Measurements from ENCODE around the gene DNPEP.

- TF ChIP-seq EZH2 (IDR thresholded peaks at IDR 0.05; ENCODE audit: low read depth, unreplicated experiment): no peak
- no peak for TF ChIP-seq CTCF (conservative IDR thresholded peaks at IDR 0.05; ENCODE audit: low read depth in 2 of 2)
- no peak for TF ChIP-seq JUNB (IDR thresholded peaks at IDR 0.05; ENCODE audit: unreplicated experiment)
- no peak for TF ChIP-seq POLR2AphosphoS5 (IDR thresholded peaks at IDR 0.05; ENCODE audit: low read depth)
- TF ChIP-seq ZNF331 (CRISPR knock-in tag; IDR thresholded peaks at IDR 0.05; ENCODE audit: low read depth): no peak
Measured at GRCh38 chr2:219436491-219436890, 48.8 kb upstream of the DNPEP start.
